Measurements from ENCODE around the gene ANO10.
"Not testable (repeated sequence)": the region's sequence is repeated elsewhere in the genome, so short reads cannot be mapped to it uniquely, and the experiment has no call there.

ANO10 gene

GRCh38 chr3:43624619-43625305 is 3.0 kb upstream of the ANO10 start:
- DNase-seq: no peak

DNA sequence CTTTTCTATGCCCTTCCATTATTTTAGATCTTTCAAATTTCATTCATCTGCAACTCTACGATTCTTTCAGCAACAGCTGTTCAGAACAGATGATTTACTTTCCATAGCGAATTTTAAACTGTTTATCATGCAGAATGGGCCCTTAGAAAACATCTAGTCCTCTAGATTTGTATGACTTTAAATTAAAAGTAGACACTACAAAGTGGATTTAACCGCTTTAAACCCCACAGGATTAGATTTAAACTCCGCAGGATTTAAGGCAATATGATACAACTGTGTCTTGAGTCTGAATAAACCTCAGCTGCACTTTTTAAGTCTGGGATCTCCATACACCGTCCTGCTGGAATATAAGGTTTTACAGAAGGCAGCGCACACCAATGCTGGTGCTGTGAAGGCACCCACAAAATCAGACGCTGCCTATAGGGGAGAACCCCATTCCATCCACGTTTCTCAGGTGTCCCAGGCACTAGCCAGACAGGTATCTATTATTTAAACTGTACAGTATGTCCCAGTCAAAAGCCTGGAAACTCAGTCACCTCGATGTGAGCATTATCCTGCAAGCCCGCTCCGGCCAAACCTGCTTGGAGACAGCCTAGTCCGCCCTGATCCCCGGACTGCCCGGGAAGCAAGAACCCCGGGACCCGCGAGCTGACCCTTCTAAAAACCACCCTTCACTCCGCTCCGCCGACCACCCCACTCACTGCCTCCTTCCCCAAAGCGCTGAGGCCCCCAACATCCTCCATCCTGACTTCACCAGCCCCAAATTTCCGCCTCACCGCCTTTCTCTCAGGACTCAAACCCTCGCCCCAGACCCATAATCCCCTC is 768 bp downstream of the ANO10 start:
- DNase-seq: no peak

GRCh38 chr3:43619588-43619987 is 2.2 kb downstream of the ANO10 start:
- no peak for DNase-seq

DNA sequence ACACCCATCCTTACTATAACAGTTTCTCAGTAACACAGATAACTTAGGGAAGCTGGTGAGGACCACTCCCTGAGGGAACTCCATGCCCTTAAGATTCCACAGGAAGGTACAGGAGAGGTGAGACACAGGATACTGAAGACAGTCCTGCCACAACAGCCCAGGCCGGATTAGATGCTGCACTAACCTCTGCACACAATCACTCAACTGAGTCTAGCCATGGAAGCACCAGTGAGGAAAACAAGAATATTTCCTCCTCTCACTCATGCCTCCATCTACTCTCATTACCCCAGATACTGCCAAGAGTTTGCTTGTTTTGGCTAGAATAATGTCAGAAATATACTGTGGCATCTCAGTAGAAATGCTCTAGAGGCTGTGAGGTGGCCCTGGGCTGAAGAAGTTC is 3.7 kb downstream of the ANO10 start:
- no peak for DNase-seq

DNA sequence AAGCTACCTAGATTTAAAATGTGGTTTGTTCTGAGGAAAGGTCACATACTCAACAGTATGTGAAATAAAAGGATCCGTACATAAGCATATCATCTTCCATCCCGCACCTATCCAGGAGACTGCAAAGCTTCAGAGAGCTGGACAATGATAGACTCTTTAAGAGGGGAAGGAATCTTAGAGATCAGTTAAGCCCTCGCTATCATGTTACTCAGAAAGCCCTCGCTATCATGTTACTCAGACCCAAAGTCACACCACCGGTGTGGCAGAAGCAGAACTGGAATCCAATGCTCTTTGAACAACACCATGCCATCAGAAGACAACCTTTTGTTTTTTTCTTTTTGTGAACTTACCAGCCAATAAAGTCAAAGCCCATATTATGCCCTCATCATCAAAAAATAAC is 5.8 kb downstream of the ANO10 start:
- DNase-seq: no peak

GRCh38 chr3:43615133-43615532 is 6.7 kb downstream of the ANO10 start:
- no peak for DNase-seq

DNA sequence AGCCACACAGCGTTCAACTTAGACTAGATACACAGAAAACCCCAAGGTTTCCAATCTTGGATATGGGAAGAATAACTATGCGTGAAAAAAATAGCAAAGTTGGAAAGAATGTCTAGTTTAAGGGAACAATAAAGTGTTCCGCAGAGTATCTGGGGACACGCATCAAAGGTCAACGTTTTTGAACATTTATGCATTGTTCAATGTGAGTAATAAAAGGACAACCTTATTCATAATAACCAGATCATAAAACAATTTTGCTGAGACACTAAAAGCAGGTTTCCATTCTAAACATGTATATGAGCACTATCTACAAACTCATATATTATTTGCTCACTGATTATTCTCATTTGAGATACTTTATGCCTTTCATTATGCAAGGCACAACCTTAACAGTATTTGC is 7.8 kb downstream of the ANO10 start:
- DNase-seq: no peak

GRCh38 chr3:43612419-43612818 is 9.4 kb downstream of the ANO10 start:
- DNase-seq: no peak

DNA sequence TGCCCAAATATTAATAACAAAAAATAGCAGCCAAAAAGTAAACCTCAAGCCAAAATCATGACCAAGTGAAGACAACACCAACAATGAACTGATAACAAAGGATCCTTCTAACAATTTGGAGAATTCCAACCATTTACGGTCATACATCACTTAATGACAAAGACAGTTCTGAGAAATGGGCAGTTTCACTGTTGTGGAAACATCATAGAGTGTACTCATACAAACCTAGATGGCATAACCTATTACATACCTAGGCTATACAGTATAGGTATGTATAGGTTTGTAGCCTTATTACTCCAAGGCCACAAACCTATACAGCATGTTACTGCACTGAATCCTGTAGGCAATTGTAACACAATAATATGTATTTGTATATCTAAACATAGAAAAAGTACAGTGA is 12.4 kb downstream of the ANO10 start:
- no peak for DNase-seq

DNA sequence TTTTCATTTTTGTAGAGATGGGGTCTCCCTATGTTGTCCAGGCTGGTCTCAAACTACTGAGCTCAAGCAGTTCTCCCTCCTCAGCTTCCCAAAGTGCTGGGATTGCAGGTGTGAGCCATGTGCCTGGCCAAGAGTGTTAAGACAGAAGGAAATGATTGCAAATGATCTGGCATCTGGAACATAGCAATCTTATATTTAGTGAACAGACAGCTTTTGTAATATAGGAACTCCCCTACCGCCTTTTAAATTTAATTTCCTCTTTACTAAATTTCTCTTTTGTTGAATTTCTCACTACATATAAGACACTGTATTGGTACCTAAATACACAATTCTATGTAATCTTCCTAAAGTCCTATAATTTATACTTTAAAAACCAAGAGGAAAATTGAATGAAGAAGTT is 13.1 kb downstream of the ANO10 start:
- DNase-seq: no peak

- DNase-seq: no peak
These were observed 15.5 kb downstream of the ANO10 start for GRCh38 chr3:43606284-43606683.

- not testable (repeated sequence) for DNase-seq
These were observed 21.9 kb downstream of the ANO10 start for GRCh38 chr3:43599959-43600358.

DNA sequence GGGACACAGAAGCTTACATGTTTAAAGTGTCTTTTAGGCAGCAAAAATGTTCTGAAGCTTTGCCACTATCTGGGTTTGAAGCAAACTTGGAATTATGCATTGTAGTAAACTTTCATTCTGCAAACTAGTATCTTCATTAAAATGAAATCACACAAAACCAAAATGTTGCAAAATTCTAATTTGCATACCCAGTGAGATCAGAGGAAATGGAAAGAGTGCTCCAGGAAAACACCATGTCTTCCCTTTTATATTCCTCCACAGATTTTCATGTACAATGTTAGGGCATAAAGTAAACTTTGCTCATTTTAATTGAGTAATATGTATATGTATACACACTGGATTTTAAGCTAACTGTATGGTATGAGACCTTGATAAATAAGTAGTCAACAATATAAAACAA is 23.9 kb downstream of the ANO10 start:
- DNase-seq: no peak

GRCh38 chr3:43596178-43596577 is 25.6 kb downstream of the ANO10 start:
- DNase-seq: not testable (repeated sequence)

DNA sequence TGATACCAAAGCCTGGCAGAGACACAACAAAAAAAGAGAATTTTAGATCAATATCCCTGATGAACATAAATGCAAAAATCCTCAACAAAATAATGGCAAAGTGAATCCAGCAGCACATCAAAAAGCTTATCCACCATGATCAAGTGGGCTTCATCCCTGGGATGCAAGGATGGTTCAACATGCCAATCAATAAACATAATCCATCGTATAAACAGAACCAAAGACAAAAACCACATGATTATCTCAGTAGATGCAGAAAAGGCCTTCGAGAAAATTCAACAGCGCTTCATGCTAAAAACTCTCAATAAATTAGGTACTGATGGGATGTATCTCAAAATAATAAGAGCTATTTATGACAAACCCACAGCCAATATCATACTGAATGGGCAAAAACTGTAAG is 26.5 kb downstream of the ANO10 start:
- DNase-seq: not testable (repeated sequence)

DNA sequence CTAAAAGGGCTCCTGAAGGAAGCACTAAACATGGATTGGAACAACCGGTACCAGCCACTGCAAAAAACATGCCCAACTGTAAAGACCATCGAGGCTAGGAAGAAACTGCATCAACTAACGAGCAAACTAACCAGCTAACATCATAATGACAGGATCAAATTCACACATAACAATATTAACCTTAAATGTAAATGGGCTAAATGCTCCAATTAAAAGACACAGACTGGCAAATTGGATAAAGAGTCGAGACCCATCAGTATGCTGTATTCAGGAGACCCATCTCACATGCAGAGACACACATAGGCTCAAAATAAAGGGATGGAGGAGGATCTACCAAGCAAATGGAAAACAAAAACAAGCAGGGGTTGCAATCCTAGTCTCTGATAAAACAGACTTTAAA is 28.2 kb downstream of the ANO10 start:
- not testable (repeated sequence) for DNase-seq

DNA sequence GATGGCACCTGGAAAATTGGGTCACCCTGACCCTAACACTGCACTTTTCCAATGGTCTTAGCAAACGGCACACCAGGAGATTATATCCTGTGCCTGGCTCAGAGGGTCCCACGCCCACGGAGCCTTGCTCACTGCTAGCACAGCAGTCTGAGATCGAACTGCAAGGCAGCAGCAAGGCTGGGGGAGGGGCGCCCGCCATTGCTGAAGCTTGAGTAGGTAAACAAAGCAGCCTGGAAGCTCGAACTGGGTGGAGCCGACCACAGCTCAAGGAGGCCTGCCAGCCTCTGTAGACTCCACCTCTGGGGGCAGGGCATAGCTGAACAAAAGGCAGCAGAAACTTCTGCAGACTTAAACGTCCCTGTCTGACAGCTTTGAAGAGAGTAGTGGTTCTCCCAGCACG is 29.9 kb downstream of the ANO10 start:
- DNase-seq: not testable (repeated sequence)

DNA sequence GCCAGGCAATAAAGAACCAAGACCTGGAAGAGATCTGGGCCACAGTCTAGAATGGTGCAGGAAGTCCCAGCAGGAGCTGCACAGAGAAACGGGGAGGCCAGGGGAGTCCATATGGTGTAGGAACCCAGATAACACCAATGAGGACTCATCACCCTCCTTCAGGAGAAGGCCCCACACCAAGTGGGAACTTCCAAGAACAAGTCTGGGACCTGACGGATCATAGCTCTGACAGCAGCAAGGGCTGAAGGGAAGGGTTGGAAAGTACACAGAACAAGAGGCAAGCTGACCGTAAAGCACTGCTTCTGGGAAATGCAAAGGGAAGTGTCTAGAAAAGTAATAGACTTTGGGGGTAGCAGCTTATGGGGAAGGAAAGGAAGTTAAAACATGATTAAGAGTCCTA is 34.5 kb downstream of the ANO10 start:
- DNase-seq: no peak

GRCh38 chr3:43584043-43584826 is 37.6 kb downstream of the ANO10 start:
- DNase-seq: no peak

- DNase-seq: no peak
These were observed 38.3 kb downstream of the ANO10 start for GRCh38 chr3:43583481-43583880.

DNA sequence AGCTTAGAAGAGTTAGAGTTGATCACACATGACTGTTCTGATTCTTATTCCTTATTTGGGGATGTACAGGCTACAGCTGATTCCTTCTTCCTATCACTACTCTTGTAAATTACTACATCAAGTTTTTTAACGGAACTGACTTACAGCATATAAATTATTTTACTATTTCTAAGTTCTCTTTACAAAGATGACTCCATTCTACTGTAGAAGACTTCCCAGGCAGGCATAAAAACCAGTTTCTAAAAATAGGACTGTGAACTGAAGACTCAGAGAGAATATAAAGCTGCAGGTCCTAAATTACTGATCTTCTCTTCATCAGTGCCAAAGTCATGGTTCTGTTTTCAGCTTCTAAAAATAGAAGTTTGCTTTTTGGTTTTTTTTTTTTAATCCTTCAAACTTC is 38.9 kb downstream of the ANO10 start:
- no peak for DNase-seq

- DNase-seq: no peak
These were observed 40.5 kb downstream of the ANO10 start for GRCh38 chr3:43581343-43581742.

DNA sequence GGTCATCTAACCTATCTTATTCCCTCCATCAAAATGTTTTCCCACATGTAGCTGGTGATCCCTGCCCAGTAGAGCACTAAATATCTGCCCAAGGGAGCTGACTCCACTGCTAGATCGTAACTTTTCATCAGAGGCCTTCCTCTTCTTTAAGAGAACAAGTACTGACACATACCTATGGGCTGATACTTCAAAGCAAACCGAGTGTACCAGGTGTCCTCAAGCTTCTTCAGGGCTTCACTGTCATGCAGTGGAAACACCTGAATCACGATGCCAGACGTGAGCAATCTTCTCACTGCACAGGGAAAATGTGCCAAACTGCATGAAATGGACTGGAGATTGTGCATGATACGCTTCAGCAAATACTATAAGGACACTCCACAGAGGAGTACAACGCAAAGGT is 41.6 kb downstream of the ANO10 start:
- no peak for DNase-seq

DNA sequence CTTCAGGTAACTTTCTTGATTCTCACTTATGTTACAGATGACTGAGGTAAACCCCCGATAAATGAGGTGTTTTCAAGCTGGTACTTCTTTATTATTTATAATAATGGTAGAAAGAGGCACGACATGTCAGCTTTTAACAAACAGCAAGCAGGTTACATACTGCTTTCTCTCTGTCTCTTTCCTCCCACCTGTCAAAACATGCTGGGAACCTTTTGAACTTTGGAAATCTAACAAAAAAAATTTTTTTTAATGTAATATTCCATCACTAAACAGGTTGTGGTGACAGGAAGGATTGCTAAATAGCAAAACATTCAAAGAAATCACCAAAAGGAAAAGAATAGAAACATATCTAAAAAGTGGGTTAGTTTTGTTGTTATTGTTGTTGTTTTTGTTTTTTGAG is 48.2 kb downstream of the ANO10 start:
- no peak for DNase-seq
